Testis (tissue), 2 donors: ENCODE measurements around the gene CST11.

ENCODE experiments used
- POLR2A ChIP-seq: fragments of 450-650 bp; IDR thresholded peaks from one replicate; pipeline ENCODE4 v1.6.1; 2017; ENCODE audit warnings: antibody characterized with exemption, mild to moderate bottlenecking, moderate library complexity
- TF ChIP-seq, protein P1 (sequence below), 3 experiments: fragments of 450-650 bp in 2 of 3; fragments of 200-600 bp in 1 of 3; sonication (generic) in 1 of 3; IDR thresholded peaks; one replicate each; pipeline ENCODE4 v1.5.1; 2016 to 2019; ENCODE audit warnings: antibody characterized with exemption in 3 of 3, mild to moderate bottlenecking in 2 of 3, moderate library complexity in 1 of 3

DNA sequence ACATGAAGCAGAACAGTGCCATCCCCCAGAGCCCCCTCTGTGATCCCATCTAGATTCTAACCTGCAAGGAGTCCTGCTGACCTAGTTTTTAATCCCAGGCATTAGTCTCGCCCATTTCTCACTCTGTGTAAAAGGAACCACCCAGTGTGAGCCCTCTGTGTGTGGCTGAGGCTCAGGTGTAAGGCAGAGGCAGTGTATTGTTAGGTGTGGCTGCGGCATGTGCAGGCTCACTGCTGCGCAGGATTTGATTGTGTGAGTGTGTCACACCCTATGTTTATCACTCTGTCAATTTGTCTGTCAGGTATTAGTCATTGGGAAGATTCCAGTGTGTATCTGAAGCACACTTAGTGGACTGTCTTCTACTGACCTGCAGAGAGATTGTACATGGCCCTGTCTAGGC, 24.5 kb upstream of the CST11 start:
- TF ChIP-seq POLR2A, result no peak
- TF ChIP-seq, protein P1, sequence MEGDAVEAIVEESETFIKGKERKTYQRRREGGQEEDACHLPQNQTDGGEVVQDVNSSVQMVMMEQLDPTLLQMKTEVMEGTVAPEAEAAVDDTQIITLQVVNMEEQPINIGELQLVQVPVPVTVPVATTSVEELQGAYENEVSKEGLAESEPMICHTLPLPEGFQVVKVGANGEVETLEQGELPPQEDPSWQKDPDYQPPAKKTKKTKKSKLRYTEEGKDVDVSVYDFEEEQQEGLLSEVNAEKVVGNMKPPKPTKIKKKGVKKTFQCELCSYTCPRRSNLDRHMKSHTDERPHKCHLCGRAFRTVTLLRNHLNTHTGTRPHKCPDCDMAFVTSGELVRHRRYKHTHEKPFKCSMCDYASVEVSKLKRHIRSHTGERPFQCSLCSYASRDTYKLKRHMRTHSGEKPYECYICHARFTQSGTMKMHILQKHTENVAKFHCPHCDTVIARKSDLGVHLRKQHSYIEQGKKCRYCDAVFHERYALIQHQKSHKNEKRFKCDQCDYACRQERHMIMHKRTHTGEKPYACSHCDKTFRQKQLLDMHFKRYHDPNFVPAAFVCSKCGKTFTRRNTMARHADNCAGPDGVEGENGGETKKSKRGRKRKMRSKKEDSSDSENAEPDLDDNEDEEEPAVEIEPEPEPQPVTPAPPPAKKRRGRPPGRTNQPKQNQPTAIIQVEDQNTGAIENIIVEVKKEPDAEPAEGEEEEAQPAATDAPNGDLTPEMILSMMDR (IDR thresholded peaks at IDR 0.05), result no peak
